ENCODE results near the gene MFSD2B. TPM values are rescaled to one million over a fixed set of nuclear protein-coding genes. Genes with fewer than 3 reads are reported as not detected.
"Not testable (repeated sequence)": the region's sequence is repeated elsewhere in the genome, so short reads cannot be mapped to it uniquely, and the experiment has no call there.

MFSD2B gene
- not detected for total RNA-seq

- ATAC-seq: peak; percentile 35
These were observed at the start of gene MFSD2B for GRCh38 chr2:24009680-24010476. Gene MFSD2B (plus strand): TSS chr2:24010085. CDS start chr2:24010097, 12 bp downstream.

DNA sequence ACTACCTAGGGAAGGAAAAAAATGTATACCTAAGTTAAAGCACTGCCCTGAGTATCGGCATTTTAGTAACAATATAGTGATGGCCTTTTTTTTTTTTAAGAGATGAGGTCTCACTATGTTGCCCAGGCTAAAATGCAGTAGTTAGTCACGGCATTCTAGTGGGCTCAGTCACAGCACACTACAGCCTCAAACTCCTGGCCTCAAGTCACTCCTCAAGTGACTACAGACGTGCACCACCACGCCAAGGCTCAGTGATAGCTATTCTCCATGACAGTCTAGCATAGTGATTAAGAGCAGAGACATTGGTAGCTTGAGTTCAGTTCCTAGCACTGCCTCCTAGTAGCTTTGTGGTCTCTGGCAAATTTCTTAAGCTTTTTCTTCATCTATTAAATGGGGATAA, 42.0 kb upstream of the MFSD2B start:
- ATAC-seq: no peak

DNA sequence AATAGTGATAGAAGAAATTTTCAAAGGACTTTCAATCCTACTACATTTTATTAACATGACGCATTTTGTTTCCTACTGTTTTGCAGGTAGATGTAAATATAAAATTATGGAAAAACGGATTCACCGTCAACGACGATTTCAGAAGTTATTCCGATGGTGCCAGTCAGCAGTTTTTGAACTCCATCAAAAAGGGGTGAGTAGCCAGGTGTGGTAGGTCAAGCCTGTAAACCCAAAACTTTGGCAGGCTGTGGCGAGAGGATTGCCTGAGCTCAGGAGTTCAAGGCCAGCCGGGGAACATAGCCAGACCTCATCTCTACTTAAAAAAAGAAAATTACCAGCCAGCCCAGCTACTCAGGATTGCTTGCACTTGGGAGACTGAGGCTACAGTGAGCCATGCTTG, 33.0 kb upstream of the MFSD2B start:
- no peak for ATAC-seq

GRCh38 chr2:23988371-23988770, 21.5 kb upstream of the MFSD2B start:
- ATAC-seq: peak; percentile 71

DNA sequence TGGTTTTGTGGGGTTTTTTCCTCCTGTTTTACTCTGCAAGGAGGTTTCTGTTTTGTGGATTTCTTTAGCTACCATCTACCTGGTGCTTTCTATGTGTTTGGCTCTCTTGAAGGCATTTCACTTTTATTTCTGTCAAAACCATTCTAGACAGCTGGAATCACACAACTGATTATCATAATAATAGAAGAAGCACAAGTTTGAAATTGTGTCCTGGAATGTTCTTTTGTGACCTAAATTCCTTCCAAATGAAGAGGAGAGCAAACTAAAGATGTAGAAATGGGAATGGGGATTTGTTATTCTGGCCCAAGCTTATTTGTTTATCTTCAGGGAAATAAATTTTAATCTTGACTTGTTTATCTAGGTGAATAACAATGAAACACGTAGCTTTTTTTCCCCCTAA, 17.0 kb upstream of the MFSD2B start:
- no peak for ATAC-seq

DNA sequence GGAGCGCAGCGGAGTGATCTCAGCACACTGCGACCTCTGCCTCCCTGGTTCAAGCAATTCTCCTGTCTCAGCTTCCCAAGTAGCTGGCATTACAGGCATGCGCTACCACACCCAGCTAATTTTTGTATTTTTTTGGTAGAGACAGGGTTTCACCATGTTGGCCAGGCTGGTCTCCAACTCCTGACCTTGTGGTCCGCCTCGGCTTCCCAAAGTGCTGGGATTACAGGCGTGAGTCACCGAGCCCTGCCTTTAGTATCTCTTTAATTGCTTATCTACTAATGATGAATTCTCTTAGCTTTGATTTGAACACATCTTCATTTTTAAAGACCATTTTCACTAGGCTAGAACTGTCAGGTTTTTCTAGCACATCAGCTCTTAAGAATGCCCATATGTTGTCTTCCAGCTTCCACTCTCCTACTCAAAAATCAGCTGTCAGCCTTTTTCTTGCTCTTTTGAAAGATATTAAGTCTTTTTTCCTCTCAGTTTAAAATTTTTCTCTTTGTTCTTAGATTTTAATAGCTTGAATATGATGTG, 16.1 kb upstream of the MFSD2B start:
- ATAC-seq: no peak

- ATAC-seq: no peak
These were observed 15.3 kb upstream of the MFSD2B start for GRCh38 chr2:23994567-23994966.

- no peak for ATAC-seq
These were observed 2.2 kb upstream of the MFSD2B start for GRCh38 chr2:24007693-24008092.

- no peak for ATAC-seq
These were observed 1.1 kb upstream of the MFSD2B start for GRCh38 chr2:24008672-24009366.

DNA sequence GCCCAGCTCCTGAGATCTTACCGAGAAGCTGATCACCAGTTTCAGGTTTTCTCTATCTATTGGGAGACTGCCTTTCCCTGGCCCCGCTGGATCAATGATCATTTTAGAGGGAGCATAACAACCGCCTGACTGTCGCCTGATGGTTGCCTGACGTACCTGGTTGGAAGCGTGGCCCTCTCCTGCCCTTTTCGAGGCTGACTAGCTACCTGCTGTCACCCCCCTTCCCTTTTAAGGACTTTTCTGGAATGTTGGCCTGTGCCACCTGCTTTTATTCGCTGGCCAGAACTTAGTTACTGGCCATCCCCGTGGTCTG, 562 bp upstream of the MFSD2B start:
- no peak for ATAC-seq

DNA sequence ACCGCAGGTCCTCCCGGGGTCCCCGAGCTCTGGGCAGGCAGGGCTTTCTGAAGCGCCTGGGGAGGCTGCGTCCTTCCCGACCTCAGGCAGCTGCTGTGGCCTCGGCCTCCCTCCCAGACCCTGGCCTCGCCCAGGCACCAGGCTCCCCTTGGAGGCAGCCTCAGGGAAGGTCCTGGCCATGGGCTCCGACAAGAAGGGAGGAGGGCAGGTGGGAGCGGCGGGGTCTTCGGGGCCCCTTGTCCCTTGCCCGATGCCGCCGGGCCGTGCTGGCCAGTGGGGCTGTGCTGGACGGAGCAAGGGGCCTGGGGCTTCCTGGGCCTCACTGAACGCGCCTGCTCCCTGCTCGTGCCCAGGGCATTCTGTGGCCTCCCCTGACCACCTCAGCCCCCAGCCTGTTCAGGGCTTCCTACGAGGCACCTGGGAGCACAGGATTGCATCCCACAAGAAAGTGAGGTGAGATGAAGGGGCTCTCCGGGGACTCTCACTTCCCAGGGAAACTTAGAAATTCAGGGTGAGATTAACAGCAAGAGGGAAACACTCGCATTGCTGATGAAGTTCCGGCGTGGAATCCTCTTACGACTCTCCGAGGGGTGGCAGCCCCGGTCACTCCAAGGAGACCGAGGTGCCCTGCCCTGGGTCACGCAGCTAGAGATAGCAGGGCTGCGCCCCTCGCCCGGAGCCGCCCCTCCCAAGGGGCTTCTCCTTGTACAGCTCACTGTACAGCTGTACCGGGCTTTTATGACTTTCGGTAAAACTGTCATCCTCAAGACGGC, 778 bp downstream of the MFSD2B start:
- peak; percentile 19 for ATAC-seq

GRCh38 chr2:24011250-24012104, 1.6 kb downstream of the MFSD2B start:
- ATAC-seq: peak; percentile 24

DNA sequence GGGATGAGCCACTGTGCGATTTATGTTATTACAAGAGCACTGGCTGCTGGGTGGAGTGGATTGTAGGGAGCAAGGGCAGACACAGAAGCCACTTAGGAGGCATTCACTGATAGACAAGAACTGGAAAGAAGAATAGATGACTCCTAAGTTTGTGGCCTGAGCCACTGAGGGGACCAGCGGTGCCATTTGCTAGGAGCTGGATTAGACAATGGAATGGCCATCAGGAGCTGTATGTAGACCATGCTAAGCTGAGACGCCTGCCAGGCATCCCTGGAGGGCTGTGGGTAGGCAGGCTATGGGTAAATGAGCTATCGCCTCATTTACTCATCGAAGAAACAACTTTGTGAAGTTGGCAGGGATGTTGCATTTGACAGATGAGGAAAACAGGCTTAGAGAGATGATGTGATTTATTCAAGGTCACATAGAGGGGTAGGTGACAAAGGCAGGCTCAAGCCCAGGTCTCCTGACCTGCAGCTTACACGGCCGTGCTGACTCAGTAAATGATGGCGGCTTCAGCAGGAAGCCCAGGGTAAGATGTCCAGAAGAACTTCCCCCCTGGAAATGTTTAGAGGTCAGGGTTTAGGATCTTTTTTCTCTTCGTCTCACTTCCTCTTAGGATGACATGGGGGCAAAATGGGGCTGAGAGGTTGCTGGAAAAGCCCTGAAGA, 2.8 kb downstream of the MFSD2B start:
- no peak for ATAC-seq

DNA sequence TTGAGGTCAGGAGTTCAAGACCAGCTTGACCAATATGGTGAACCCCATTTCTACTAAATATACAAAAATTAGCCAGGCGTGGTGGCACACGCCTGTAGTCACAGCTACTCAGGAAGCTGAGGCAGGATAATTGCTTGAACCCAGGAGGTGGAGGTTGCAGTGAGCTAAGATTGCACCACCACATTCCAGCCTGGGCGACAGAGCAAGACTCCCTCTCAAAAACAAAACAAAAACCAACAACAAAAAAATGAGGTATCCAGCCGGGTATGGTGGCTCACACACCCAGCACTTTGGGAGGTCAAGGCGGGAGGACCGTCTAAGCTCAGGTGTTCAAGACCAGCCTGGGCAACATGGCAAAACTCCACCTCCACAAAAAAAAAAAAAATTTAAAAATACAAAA, 5.0 kb downstream of the MFSD2B start:
- not testable (repeated sequence) for ATAC-seq

DNA sequence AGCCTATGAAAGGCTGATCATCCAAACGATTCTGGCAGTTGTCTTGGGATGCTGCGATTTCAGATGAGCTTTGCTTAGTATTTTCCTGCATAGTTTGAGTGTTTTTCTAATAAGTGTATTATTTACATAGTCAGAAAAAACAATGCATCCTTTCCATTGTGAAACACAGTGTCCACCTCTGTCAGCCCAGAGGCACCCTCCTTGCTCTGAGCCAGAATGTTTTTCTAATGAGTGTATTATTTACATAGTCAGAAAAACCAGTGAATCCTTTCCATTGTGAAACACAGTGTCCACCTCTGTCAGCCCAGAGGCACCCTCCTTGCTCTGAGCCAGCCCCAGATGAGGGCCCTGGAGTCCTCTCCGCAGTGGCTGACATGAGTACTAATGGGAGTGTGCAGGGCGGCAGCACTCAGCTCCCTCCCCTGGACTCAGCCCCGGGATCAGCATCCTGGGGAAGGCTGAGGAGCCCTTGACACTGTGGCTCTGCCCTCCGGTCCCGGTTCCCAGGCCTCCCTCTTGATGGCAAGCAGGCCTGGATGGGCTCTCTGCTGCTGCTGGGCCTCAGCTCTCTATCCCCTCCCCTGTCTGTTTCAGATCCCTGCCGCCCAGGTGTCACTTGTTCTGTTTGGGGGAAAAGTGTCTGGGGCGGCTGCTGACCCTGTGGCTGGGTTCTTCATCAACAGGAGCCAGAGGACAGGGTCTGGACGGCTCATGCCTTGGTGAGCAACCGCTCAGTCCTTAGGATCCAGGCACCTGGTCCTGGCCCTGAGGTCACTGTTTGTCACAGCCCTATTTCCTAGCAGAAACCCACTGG, 5.9 kb downstream of the MFSD2B start:
- ATAC-seq: peak; percentile 45

GRCh38 chr2:24016376-24016761, 6.5 kb downstream of the MFSD2B start:
- ATAC-seq: no peak

GRCh38 chr2:24016853-24017703, 7.2 kb downstream of the MFSD2B start:
- no peak for ATAC-seq

GRCh38 chr2:24017711-24018110, 7.8 kb downstream of the MFSD2B start:
- no peak for ATAC-seq

- ATAC-seq: no peak
These were observed 8.4 kb downstream of the MFSD2B start for GRCh38 chr2:24018241-24018640.

DNA sequence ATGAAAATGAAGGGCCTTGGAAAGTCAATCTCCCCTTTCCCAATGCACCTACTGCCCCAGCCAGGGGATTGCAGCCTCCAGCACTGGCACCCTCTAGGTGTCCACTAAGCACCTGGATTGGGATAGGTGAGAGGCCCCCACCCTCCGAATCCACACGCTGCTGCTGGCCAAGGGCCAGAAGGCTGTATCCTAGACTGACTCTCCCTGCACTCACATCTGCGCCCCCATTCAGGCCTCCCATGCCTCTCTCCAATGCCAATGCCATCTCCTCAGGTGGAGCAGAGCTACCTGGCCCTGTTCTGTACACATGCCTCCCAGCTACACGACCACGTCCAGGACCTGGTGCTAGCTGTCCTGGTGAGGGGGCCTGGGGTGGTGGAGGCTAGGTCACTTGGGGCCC, 9.8 kb downstream of the MFSD2B start:
- ATAC-seq: no peak
